ENCODE measurements around the gene FAM3B.

- TF ChIP-seq EGR1 (IDR thresholded peaks at IDR 0.05): no peak
- no peak for TF ChIP-seq YY1 (IDR thresholded peaks at IDR 0.05; ENCODE audit: low read depth)
- TF ChIP-seq EP300 (IDR thresholded peaks at IDR 0.05; ENCODE audit: borderline replicate concordance): no peak
- TF ChIP-seq TCF12 (IDR thresholded peaks at IDR 0.05; ENCODE audit: low read depth): no peak
- TF ChIP-seq MAX (IDR thresholded peaks at IDR 0.05): no peak
- no peak for TF ChIP-seq REST (IDR thresholded peaks at IDR 0.05; ENCODE audit: low read depth)
- no peak for TF ChIP-seq TAF1 (IDR thresholded peaks at IDR 0.05; ENCODE audit: low read depth)
- no peak for TF ChIP-seq TEAD4 (IDR thresholded peaks at IDR 0.05)
- TF ChIP-seq CEBPB (IDR thresholded peaks at IDR 0.05): no peak
- no peak for TF ChIP-seq FOXM1 (IDR thresholded peaks at IDR 0.05; ENCODE audit: borderline replicate concordance, low read depth)
Measured at GRCh38 chr21:41366522-41367151, 50.0 kb downstream of the FAM3B start.
